ENCODE measurements around the gene FUCA2. TPM values are rescaled to one million over a fixed set of nuclear protein-coding genes. Genes with fewer than 3 reads are reported as not detected.

Gene FUCA2
- total and polyA plus RNA-seq, 2 experiments from 2014 or later, result 31.8 to 33.4 TPM

DNA sequence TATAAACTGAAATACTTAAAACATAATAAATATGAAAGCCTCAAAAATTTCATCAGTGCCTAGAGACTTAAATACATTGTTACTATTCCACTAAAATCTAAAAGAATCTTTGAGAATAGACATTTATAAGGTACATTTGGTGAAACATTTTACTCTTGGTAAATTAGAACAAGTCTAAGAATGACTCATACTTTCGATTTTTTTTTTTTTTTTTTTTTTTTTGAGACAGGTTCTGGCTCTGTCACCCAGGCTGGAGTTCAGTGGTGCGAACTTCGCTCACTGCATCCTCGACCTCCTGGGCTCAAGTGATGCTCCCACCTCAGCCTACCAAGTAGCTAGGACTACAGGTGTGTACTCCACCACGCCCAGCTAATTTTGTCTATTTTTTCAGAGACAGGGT is 6.4 kb downstream of the FUCA2 start (continued):
- TF ChIP-seq ZNF462 (CRISPR knock-in tag; IDR thresholded peaks at IDR 0.05) (no peak), EZH2 (IDR thresholded peaks at IDR 0.05; ENCODE audit: low read depth, unreplicated experiment) (no peak), STAT1 (IDR thresholded peaks at IDR 0.05; ENCODE audit: unreplicated experiment) (no peak), NANOG (IDR thresholded peaks at IDR 0.05; ENCODE audit: borderline replicate concordance) (no peak), POLR2AphosphoS5 (IDR thresholded peaks at IDR 0.05; ENCODE audit: low read depth) (no peak), EZH2phosphoT487 (IDR thresholded peaks at IDR 0.05; ENCODE audit: unreplicated experiment) (no peak), ZNF331 (CRISPR knock-in tag; IDR thresholded peaks at IDR 0.05; ENCODE audit: low read depth) (no peak), CREB1 (CRISPR knock-in tag; IDR thresholded peaks at IDR 0.05; ENCODE audit: low read depth) (no peak)
- TF ChIP-seq, protein P1, sequence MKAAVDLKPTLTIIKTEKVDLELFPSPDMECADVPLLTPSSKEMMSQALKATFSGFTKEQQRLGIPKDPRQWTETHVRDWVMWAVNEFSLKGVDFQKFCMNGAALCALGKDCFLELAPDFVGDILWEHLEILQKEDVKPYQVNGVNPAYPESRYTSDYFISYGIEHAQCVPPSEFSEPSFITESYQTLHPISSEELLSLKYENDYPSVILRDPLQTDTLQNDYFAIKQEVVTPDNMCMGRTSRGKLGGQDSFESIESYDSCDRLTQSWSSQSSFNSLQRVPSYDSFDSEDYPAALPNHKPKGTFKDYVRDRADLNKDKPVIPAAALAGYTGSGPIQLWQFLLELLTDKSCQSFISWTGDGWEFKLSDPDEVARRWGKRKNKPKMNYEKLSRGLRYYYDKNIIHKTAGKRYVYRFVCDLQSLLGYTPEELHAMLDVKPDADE (IDR thresholded peaks at IDR 0.05), result no peak

GRCh38 chr6:143504369-143504768 is 7.2 kb downstream of the FUCA2 start:
- ATAC-seq (no peak), DNase-seq (ENCODE audit: low spot score) (no peak)
- Histone ChIP-seq H3K9me2 (ENCODE audit: insufficient read depth) (no peaks in the 10 kb centered on the region), H3K4me1 (ENCODE audit: insufficient read depth) (no peaks in the 10 kb centered on the region), H4K20me1 (replicated peaks; ENCODE audit: insufficient read depth) (0 out of 2 replicates have a peak, but pooled peaks cover 5% of the 10 kb centered on the region), H2AFZ (no peak overlapping the region), H3K27ac (ENCODE audit: low read depth) (no peak overlapping the region), H3F3A (replicated peaks; ENCODE audit: low read depth) (no peaks in the 10 kb centered on the region), H3K4me2 (no peak overlapping the region), H3K27me3 (ENCODE audit: insufficient read depth) (no peaks in the 10 kb centered on the region), H3K4me3 (no peak overlapping the region), H3K36me3 (ENCODE audit: insufficient read depth) (peaks cover 20% of the 10 kb centered on the region; the same call in 1 of the 2 replicates), H3K79me2 (replicated peaks; ENCODE audit: insufficient read depth) (peaks cover 9% of the 10 kb centered on the region)
- Mint-ChIP-seq H3K4me3 (no peak overlapping the region), H3K9me3 (no peaks in the 10 kb centered on the region), H3K27me3 (ENCODE audit: insufficient read depth, low read depth, poor library complexity) (no peaks in the 10 kb centered on the region), H3K4me1 (no peaks in the 10 kb centered on the region; the same call in 2 of the 3 replicates), H3K27ac (no peak overlapping the region), H3K36me3 (ENCODE audit: low read depth) (peaks cover 34% of the 10 kb centered on the region)
- TF ChIP-seq EZH2phosphoT487 (IDR thresholded peaks at IDR 0.05; ENCODE audit: unreplicated experiment) (no peak), EZH2 (IDR thresholded peaks at IDR 0.05; ENCODE audit: low read depth, unreplicated experiment) (no peak), CREB1 (CRISPR knock-in tag; IDR thresholded peaks at IDR 0.05; ENCODE audit: low read depth) (no peak), ZNF462 (CRISPR knock-in tag; IDR thresholded peaks at IDR 0.05) (no peak), NANOG (IDR thresholded peaks at IDR 0.05; ENCODE audit: borderline replicate concordance) (no peak)

All from GM23338 (cell line).